GM20000 (cell line): Measurements from ENCODE around the gene GAMT.
A peak's percentile ranks its signal among the peaks of the same experiment; 100 is the strongest.

ENCODE experiments used
- DNase-seq: peaks from one replicate; pipeline ENCODE4 v3.0.0; 2012; ENCODE audit warnings: low spot score
- CTCF ChIP-seq: IDR thresholded peaks from 2 replicates; pipeline ENCODE4 v1.5.1; 2012; ENCODE audit warnings: mild to moderate bottlenecking, control low read depth; ENCODE audit errors: extremely low read depth, missing control alignments

GAMT gene

DNA sequence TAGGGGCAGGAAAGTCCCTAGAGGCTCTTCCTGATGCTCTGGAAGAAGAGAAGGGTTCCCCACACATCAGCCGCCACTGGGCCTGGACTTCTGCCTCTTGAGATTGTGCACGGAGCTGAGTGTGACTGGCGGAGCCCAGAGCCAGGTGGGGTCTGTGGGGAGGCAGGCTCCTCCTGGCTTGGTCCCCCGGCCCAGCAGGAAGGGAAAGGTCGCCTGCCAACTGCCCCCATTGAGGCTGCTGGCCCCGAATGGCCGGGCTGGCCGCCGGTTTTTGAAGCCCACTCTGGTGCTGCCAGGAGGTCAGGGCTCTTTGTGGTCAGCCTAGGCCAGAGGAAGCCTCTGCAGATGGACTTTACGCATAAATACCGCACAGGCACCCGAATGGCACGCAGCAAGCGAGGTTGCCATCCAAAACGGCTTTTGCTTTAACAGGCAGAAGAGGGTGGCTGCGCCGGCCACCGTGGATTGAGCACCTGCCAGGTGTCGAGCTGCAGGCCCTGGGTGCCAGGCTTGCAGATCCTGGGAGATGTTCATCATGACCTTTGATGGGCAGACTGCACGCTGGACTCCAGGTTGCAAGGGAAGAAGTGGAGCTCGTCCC is 11.1 kb upstream of the GAMT start:
- no peak for DNase-seq
- no peak for TF ChIP-seq CTCF

DNA sequence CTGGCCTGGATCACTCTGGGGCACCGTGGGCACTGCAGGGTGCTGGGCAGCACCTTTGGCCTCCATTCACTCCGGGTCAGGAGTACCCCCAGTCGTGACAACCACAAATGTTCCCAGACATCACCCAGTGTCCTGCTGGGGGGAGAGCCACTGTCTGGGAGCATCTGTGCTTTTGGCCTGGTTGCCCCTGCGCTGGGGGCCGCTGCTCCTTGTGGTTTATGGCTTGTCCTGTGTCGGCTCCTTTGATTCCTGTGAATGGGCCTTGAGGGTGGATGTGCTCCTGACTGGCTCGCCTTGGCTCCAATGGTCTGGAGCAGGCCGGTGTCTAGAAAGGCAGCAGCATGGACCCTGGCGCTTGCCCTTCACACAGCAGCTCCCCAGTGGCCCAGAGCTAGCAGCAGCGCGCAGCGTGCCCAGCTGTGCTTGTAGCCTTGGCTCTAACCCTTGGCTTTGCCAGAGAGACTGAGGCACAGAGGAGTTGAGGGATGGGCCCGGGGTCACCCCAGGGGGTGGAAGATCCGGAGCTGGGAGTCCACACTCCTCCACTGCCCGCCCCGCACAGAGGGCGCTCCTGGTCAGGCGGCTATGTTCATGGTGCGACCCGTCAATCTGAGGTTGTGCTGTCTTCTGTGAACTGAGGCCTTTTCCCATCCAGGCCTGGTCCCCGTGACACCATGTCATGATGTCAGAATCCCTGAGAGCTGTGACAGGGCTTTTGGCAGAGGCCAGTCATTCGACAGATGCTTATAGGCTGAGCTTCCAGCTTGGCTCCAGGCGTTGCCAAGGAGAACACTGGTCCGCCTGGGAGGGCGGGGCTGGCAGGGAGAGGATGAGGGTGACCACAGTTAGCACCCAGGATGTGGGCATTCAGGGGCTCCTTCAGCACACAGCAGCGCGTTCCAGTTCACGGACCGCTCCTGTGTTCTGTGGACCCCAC is 10.2 kb upstream of the GAMT start:
- no peak for DNase-seq
- TF ChIP-seq CTCF: no peak

- TF ChIP-seq CTCF: no peak
These were observed 9.4 kb upstream of the GAMT start for GRCh38 chr19:1410789-1411188.

DNA sequence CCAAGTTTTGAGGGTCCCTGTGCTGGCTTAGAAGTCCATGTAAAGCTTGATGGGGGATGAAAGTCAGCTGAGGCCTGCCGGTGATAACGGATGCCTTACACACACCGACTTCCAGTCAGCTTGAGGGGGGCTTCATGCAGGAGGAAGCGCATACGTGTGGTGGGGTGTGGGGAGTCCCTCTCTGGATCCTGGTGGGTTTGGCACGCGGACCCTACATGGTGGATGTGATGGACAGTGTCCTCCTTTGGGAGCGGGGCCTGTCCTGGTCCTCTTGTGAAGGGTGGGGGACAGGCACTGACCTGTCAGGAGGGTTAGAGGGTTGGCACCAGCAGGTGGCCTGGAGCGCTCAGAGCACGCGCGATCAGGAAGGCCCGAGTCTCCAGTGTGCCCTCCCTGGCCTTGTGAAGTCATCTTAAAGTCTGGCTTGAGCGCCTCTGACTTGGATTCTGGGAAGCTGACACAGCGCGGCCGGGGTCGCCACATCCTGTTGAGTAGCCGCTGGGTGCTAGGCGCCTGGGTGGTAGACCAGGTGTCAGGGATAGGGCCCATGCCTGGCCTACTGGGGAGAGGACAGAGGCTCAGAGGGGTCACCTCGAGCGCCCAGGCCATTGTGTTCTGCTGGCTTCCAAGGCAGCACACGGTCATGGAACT is 8.9 kb upstream of the GAMT start:
- no peak for TF ChIP-seq CTCF
- DNase-seq: no peak

More at GRCh38 chr19:1410789-1411188, 9.4 kb upstream of the GAMT start:
- no peak for DNase-seq

DNA sequence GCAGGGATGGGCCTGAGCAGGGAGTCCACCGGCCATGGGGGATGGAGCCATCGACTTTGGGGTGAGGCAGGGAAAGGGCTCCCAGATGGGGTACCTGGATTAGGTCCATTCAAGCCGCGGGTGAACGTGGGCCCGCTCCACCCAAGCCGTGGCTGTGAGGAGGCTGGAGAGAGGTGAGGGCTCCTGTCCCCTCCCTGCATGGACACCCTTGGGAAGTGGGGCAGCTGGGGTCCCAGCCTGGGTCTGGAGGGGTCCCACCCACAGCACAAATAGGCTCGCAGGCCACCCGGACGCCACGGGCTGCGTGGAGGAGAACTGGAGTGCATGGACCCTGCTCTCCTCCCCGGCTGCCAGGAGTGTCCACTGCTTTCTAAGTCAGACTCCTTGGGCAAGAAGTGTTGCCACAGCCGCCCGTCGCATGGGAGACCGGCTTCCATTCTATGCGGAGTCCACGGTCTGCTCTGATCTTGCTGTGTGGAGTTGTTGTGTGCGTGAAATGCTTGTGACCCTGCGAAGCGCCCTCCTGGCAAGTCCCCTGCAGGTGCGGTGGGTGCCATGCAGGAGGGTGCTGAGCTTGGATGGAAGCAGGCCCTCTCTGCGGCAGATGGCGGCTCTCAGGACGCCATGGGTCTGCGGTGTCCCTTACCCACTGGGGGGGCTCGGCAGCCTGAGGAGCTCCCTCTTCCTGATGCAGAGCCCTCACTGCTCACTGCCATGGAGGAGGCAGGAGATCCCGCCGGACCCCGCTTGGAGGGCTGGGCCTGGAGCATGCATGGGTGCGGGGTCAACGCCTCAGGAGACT is 8.1 kb upstream of the GAMT start:
- DNase-seq: no peak
- no peak for TF ChIP-seq CTCF

DNA sequence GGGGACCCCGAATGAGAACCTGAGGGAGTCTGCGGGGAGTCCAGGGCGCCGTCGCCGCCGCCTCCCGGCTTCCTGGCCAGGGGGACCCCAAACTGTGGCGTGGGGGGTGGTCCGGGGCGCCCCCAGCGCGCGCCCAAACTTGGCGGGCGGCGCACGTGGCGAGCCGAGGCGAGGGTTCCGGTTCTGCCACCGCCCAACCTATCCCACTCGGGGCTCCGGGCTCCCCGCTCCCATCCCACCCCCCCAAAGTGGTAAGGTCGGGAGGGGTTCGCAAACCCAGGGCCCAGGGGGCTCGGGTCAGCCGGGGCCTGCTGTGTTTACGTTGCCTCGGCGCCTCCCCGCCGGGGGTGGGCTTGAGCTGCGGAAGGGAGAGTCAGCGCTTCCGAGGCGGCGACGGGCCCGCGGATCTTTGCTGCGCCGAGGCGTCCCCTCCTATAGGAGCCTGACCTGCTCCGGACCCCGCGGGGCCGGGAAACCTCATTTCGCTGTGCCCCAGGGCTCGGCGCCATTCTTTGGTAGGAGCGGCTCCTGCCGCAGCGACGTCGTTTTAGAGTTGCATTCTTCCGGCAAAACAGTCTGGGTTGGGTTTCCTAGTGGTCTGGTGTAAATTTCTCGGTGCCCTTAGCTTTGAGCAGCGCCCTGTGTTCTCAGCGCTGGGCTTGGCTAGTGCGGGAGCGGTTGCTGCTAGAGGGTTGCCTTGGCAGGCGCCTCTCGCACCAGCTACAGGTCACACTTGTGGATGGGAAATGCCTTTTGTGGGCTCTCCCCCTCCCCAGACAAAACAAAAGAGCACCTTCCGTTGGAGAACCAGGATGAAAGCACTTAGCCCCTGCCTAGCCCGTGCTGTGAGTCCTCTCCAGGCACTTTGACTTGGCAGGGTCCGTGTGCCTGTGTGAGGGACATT is 7.2 kb upstream of the GAMT start:
- DNase-seq: peak; percentile 68
- no peak for TF ChIP-seq CTCF
